HL-60 (cell line): ENCODE data around the gene DNAH10.
"Not testable (repeated sequence)": the region's sequence is repeated elsewhere in the genome, so short reads cannot be mapped to it uniquely, and the experiment has no call there.

Experiments used
- DNase-seq, 2 experiments: peaks; one replicate each; pipeline ENCODE4 v3.0.0-alpha.2; 2010 to 2020; ENCODE audit warnings: low read depth in 1 of 2, low spot score in 1 of 2
- H3K27ac ChIP-seq: fragments of 250-450 bp; sonication (Bioruptor Pico); replicated peaks from 2 replicates; pipeline ENCODE4 v1.5.1; 2020; ENCODE audit warnings: mild to moderate bottlenecking, moderate library complexity
- H3K27me3 ChIP-seq: fragments of 250-450 bp; sonication (Bioruptor Pico); 2 replicates; pipeline ENCODE4 v1.5.1; 2021; ENCODE audit warnings: mild to moderate bottlenecking, moderate library complexity; ENCODE audit not compliant: insufficient read depth, poor library complexity, severe bottlenecking
- H3K4me3 ChIP-seq: replicated peaks from 2 replicates; pipeline ENCODE4 v1.5.1; 2011; ENCODE audit warnings: mild to moderate bottlenecking, control low read depth, low read length; ENCODE audit not compliant: insufficient read depth
- GABPA ChIP-seq: IDR thresholded peaks from 2 replicates; pipeline ENCODE4 v1.6.1; 2012; ENCODE audit warnings: low read depth
- POLR2AphosphoS5 ChIP-seq: IDR thresholded peaks from 2 replicates; pipeline ENCODE4 v1.6.1; 2012; ENCODE audit warnings: low read depth
- SPI1 ChIP-seq: IDR thresholded peaks from 2 replicates; pipeline ENCODE4 v1.6.1; 2012; ENCODE audit warnings: low read depth, mild to moderate bottlenecking, borderline replicate concordance
- TF ChIP-seq, protein P1 (sequence below): IDR thresholded peaks from 2 replicates; pipeline ENCODE4 v1.6.1; 2012; ENCODE audit warnings: low read depth; ENCODE audit not compliant: insufficient replicate concordance
- TF ChIP-seq, protein P2 (sequence below): IDR thresholded peaks from one replicate; pipeline ENCODE4 v1.5.1; 2011; ENCODE audit warnings: low read length, control low read depth, inconsistent platforms; ENCODE audit not compliant: insufficient read depth

The DNAH10 gene

DNA sequence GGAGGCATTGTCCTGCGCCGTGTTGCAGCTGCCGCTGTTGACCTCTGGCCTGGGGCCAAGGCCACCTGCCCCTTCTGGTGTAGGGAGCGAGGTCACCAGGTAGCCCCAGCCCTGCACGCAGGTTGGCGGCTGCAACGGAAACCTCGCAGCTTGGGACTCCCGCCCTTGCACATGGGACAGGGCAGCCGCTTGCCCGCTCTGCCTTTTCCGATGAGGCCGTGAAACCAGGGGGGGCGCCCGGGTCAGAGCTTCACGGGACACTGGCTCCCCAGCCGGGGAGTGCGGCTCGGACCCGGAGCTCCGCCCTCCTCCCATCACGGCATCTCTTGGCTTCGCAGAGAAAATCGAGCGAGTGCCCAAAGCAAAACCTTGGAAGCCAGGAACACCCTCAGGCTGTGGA lies 25.4 kb downstream of the DNAH10 start:
- Histone ChIP-seq H3K27me3 (no peaks in the 10 kb centered on the region), H3K4me3 (no peak overlapping the region), H3K27ac (no peak overlapping the region)
- TF ChIP-seq, protein P1, sequence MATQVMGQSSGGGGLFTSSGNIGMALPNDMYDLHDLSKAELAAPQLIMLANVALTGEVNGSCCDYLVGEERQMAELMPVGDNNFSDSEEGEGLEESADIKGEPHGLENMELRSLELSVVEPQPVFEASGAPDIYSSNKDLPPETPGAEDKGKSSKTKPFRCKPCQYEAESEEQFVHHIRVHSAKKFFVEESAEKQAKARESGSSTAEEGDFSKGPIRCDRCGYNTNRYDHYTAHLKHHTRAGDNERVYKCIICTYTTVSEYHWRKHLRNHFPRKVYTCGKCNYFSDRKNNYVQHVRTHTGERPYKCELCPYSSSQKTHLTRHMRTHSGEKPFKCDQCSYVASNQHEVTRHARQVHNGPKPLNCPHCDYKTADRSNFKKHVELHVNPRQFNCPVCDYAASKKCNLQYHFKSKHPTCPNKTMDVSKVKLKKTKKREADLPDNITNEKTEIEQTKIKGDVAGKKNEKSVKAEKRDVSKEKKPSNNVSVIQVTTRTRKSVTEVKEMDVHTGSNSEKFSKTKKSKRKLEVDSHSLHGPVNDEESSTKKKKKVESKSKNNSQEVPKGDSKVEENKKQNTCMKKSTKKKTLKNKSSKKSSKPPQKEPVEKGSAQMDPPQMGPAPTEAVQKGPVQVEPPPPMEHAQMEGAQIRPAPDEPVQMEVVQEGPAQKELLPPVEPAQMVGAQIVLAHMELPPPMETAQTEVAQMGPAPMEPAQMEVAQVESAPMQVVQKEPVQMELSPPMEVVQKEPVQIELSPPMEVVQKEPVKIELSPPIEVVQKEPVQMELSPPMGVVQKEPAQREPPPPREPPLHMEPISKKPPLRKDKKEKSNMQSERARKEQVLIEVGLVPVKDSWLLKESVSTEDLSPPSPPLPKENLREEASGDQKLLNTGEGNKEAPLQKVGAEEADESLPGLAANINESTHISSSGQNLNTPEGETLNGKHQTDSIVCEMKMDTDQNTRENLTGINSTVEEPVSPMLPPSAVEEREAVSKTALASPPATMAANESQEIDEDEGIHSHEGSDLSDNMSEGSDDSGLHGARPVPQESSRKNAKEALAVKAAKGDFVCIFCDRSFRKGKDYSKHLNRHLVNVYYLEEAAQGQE = no peak
- TF ChIP-seq, protein P2, sequence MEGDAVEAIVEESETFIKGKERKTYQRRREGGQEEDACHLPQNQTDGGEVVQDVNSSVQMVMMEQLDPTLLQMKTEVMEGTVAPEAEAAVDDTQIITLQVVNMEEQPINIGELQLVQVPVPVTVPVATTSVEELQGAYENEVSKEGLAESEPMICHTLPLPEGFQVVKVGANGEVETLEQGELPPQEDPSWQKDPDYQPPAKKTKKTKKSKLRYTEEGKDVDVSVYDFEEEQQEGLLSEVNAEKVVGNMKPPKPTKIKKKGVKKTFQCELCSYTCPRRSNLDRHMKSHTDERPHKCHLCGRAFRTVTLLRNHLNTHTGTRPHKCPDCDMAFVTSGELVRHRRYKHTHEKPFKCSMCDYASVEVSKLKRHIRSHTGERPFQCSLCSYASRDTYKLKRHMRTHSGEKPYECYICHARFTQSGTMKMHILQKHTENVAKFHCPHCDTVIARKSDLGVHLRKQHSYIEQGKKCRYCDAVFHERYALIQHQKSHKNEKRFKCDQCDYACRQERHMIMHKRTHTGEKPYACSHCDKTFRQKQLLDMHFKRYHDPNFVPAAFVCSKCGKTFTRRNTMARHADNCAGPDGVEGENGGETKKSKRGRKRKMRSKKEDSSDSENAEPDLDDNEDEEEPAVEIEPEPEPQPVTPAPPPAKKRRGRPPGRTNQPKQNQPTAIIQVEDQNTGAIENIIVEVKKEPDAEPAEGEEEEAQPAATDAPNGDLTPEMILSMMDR = no peak
- TF ChIP-seq GABPA = no peak
- TF ChIP-seq POLR2AphosphoS5 = no peak
- TF ChIP-seq SPI1 = no peak
- DNase-seq = no peak

DNA sequence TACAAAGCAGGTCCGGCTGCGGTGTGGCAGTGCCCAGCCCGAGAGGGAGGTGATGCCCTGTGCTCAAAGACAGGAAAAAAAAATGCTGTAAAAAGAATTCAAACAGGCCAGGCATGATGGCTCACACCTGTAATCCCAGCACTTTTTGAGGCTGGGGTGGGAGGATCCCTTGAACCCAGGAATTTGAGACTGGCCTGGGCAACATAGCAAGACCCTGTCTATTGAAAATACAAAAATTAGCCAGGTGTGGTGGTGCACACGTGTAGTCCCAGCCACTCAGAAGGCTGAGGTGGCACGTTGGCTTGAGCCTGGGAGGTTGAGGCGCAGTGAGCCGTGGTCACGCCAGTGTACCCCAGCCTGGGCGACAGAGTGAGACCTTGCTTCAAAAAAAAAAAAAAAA lies 26.4 kb downstream of the DNAH10 start:
- no peak for TF ChIP-seq SPI1
- TF ChIP-seq POLR2AphosphoS5 = no peak
- TF ChIP-seq, protein P1 = no peak
- no peak for TF ChIP-seq GABPA
- no peaks in the 10 kb centered on the region for H3K27me3 ChIP-seq
- no peak for DNase-seq
- H3K27ac ChIP-seq = no peak overlapping the region
- H3K4me3 ChIP-seq = no peak overlapping the region

DNA sequence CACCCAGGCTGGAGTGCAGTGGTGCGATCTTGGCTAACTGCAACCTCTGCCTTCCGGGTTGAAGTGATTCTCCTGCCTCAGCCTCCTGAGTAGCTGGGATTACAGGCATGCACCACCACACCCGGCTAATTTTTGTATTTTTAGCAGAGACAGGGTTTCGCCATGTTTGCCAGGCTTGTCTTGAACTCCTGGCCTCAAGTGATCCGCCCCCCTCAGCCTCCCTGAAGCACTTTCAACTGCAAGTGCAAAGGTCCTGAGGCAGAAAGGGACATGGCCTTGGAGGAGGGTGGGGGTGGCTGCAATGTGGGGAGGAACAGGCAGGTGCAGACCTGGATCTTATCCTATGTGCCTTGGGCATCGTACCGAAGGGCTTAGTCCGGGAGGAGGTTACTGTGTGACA lies 27.3 kb downstream of the DNAH10 start:
- not testable (repeated sequence) for H3K27ac ChIP-seq, H3K27me3 ChIP-seq, H3K4me3 ChIP-seq, DNase-seq

DNA sequence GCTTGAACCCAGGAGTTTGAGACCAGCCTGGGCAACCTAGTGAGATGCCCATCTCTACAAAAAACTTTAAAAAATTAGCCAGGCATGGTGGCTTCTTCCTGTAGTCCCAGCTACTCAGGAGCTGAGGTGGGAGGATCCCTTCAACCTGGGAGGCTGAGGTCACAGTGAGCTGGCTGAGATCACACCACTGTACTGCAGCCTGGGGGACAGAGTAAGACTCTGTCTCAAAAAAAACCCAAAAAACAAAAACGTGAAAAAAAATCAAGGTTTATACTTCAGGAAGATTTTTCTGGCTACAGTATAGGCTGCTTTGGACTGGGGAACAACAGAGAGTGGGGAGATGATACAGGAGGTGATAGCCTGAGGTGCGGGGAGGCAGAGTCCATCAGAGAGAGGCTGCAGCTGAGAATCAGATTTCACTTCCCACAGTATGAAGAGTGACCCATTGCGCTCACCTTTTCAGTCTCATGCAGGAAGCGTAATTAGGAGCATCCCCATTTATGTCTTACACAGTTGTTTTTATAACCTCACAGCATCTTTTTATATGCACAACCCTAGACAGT lies 28.9 kb downstream of the DNAH10 start:
- Histone ChIP-seq H3K4me3 (no peak overlapping the region), H3K27me3 (no peaks in the 10 kb centered on the region), H3K27ac (no peak overlapping the region)
- no peak for DNase-seq
- TF ChIP-seq POLR2AphosphoS5 = no peak
- no peak for TF ChIP-seq GABPA
- no peak for TF ChIP-seq SPI1
- TF ChIP-seq, protein P2 = no peak
- TF ChIP-seq, protein P1 = no peak
